Thymus (tissue), 11 donors: ENCODE data around the gene UST. TPM values are rescaled to one million over a fixed set of nuclear protein-coding genes. Genes with fewer than 3 reads are reported as not detected.

Experiments
- DNase-seq, 9 donors: peaks; one replicate each; pipeline ENCODE4 v3.0.0-alpha.2; 2013; ENCODE audit warnings: low spot score in 9 of 9, low read depth in 6 of 9, missing footprints in 1 of 9
- H3K27ac ChIP-seq, 2 donors: one replicate each; pipeline ENCODE4 v1.5.1; 2013; ENCODE audit warnings: control low read depth in 1 of 2, low read depth in 1 of 2, low read length in 1 of 2, mild to moderate bottlenecking in 1 of 2, moderate library complexity in 1 of 2
- H3K27me3 ChIP-seq, 2 donors: one replicate each; pipeline ENCODE4 v1.5.1; 2013; ENCODE audit warnings: low read length in 1 of 2; ENCODE audit not compliant: control insufficient read depth in 2 of 2, insufficient read depth in 1 of 2
- H3K36me3 ChIP-seq, 2 donors: one replicate each; pipeline ENCODE4 v1.5.1; 2013; ENCODE audit warnings: low read length in 1 of 2, mild to moderate bottlenecking in 1 of 2, moderate library complexity in 1 of 2; ENCODE audit not compliant: control insufficient read depth in 2 of 2, insufficient read depth in 2 of 2
- H3K4me1 ChIP-seq, 2 donors: one replicate each; pipeline ENCODE4 v1.5.1; 2013; ENCODE audit warnings: low read length in 2 of 2; ENCODE audit not compliant: control insufficient read depth in 2 of 2, insufficient read depth in 2 of 2
- H3K4me3 ChIP-seq, 2 donors: one replicate each; pipeline ENCODE4 v1.5.1; 2013; ENCODE audit warnings: low read length in 2 of 2, control low read depth in 1 of 2, mild to moderate bottlenecking in 1 of 2
- H3K9me3 ChIP-seq, 2 donors: one replicate each; pipeline ENCODE4 v1.5.1; 2013; ENCODE audit warnings: low read length in 1 of 2, mild to moderate bottlenecking in 1 of 2; ENCODE audit not compliant: control insufficient read depth in 2 of 2, insufficient read depth in 1 of 2
- WGBS: extraction: QIAGEN DNeasy Blood & Tissue Kit; methylation state at CpG from one replicate; pipeline ENCODE4 v1.1.7; 2013; 5-methylcytosine and 5-hydroxymethylcytosine counted together
- polyA plus RNA-seq: library from polyadenylated mRNA; stranded (reverse); fragments of 200-250 nt; gene quantifications from one replicate; pipeline ENCODE4 v1.2.3, GENCODE V29; 2013
- total RNA-seq: library from RNA; stranded (reverse); fragments of 120-200 nt; gene quantifications from one replicate; pipeline ENCODE4 v1.2.4, GENCODE V29; 2013
- donor health status: healthy.

UST gene
- total and polyA plus RNA-seq, 2 donors, result 6.3 to 8.0 TPM

- H3K27ac ChIP-seq, result no peak overlapping the region
- H3K27me3 ChIP-seq, result no peaks in the 10 kb centered on the region
- H3K9me3 ChIP-seq, result no peaks in the 10 kb centered on the region
- H3K36me3 ChIP-seq, result no peaks in the 10 kb centered on the region
- DNase-seq, result no peak
- H3K4me3 ChIP-seq, result no peak overlapping the region
- peaks cover 0 to 21% of the 10 kb centered on the region in 2 donors for H3K4me1 ChIP-seq
These were observed 337.2 kb downstream of the UST start for GRCh38 chr6:149084026-149084425.

DNA sequence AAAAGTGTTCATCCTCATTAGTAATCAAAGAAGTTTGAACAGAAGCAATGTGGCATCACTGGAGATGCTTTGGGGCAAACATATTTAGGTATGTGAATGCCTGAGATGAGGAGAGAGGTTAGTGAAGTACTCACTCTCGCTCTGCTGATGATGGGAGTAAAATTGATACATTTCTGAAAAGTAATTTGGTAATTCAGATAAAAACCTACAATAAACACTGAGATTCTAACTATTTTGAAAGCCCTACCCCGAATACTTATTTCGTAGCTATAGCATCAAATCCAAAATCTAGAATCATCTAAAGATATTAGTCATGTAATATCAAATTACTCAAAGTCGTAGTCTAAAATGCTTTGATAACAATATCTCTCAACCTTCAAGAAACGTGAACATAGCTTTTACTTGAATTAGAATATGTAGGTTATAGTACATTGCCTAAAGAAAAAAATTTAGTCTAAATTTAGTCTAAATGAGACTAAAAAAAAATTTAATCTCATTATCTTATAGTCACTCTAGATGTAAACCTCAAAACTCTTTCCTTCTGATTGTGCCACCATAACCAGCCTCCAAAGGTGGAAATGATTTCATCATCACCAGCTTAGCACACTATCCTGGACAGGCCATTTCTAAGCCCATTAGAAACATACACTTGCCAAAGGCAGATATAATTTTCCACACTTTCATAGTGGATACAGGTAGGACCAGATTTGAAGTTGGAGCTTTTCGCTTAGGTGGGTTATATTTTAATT, 338.2 kb downstream of the UST start:
- peaks cover 0 to 14% of the 10 kb centered on the region in 2 donors for H3K4me1 ChIP-seq
- H3K9me3 ChIP-seq, result no peaks in the 10 kb centered on the region
- H3K36me3 ChIP-seq, result no peaks in the 10 kb centered on the region
- H3K4me3 ChIP-seq, result no peak overlapping the region
- 94% methylated on average over 6 of the region's 6 CpGs for WGBS
- no peaks in the 10 kb centered on the region for H3K27me3 ChIP-seq
- DNase-seq, result no peak
- H3K27ac ChIP-seq, result no peak overlapping the region

DNA sequence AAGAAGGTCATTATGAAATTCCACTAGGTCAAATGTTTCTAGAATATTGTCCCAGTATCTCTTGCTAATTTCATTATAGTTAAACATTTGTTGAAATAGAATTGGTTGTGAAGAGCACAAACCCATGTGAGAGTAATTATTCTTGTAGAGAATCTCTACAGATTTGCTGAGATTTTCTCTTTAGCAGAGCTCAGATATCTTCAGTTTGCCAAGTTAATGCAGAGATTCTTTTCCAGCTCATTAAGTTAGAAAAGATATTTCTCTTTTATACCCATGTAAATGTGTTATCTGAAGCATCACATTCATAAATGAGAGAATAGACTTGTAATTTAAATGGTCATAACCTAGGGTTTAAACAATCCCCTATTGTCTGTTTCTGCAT, 338.7 kb downstream of the UST start:
- Histone ChIP-seq H3K36me3 (no peaks in the 10 kb centered on the region), H3K4me3 (no peak overlapping the region), H3K27ac (no peak overlapping the region), H3K4me1 (peaks cover 0 to 8% of the 10 kb centered on the region in 2 donors), H3K27me3 (no peaks in the 10 kb centered on the region), H3K9me3 (no peaks in the 10 kb centered on the region)
- no peak for DNase-seq

- Histone ChIP-seq H3K4me1 (peaks cover 0 to 4% of the 10 kb centered on the region in 2 donors), H3K36me3 (no peaks in the 10 kb centered on the region), H3K4me3 (no peak overlapping the region), H3K27me3 (no peaks in the 10 kb centered on the region), H3K9me3 (no peaks in the 10 kb centered on the region), H3K27ac (no peak overlapping the region)
- no peak for DNase-seq
- WGBS, result 95% methylated on average over 3 of the region's 3 CpGs
These were observed 339.5 kb downstream of the UST start for GRCh38 chr6:149086363-149086762.

DNA sequence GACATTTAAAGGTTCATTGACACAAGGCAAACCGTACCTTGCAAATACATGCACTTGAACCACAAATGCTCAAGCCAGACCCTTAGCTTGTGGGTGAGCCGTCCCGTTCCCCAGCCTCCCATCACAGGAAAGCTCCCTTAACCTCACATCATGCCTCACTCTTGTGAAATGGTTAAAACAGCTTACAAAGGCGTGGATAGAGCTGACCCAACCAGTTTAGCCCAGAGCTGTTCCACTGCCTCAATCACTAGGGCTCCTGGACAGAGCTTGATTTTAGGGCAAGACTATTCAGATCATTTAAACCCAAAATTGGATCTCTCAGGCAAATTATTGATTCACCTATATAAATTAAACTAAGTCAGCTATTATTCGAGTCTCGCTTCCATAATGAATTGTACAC, 341.1 kb downstream of the UST start:
- no peak overlapping the region for H3K4me3 ChIP-seq
- H3K4me1 ChIP-seq, result peaks cover 0 to 4% of the 10 kb centered on the region in 2 donors
- H3K27ac ChIP-seq, result no peak overlapping the region
- H3K9me3 ChIP-seq, result no peaks in the 10 kb centered on the region
- WGBS, result 96% methylated on average over 6 of the region's 6 CpGs
- no peak for DNase-seq
- no peaks in the 10 kb centered on the region for H3K36me3 ChIP-seq
- no peaks in the 10 kb centered on the region for H3K27me3 ChIP-seq

- no peak overlapping the region for H3K27ac ChIP-seq
- H3K4me1 ChIP-seq, result peaks cover 0 to 4% of the 10 kb centered on the region in 2 donors
- no peaks in the 10 kb centered on the region for H3K27me3 ChIP-seq
- DNase-seq, result no peak
- no peaks in the 10 kb centered on the region for H3K9me3 ChIP-seq
- H3K4me3 ChIP-seq, result no peak overlapping the region
- WGBS, result 98% methylated on average over 9 of the region's 9 CpGs
- H3K36me3 ChIP-seq, result no peaks in the 10 kb centered on the region
These were observed 341.5 kb downstream of the UST start for GRCh38 chr6:149088361-149088760.

DNA sequence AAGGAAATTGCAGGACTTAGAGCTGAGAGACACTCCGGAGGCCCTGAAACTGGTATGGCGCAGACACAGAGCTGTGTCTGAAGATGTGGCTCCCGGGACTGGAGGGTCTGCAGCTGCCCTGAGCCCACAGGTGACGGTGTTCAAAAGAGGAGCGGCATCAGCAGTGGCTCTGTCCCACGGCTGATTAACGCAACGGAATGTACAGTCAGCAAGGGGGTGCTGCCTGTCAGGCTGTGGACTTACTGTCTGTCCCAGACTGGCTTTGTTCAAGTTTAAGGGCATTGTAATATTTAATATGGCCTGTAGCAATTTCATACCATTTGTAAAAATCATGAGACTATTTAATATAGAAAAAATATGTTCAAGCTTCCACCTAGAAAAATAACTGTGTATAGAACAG, 342.7 kb downstream of the UST start:
- DNase-seq, result no peak
- no peaks in the 10 kb centered on the region for H3K9me3 ChIP-seq
- H3K36me3 ChIP-seq, result no peaks in the 10 kb centered on the region
- peaks cover 0 to 6% of the 10 kb centered on the region in 2 donors for H3K4me1 ChIP-seq
- no peaks in the 10 kb centered on the region for H3K27me3 ChIP-seq
- H3K4me3 ChIP-seq, result no peak overlapping the region
- no peak overlapping the region for H3K27ac ChIP-seq
- WGBS, result 97% methylated on average over 8 of the region's 8 CpGs

- WGBS, result 92% methylated on average over 4 of the region's 4 CpGs
- Histone ChIP-seq H3K4me3 (no peak overlapping the region), H3K9me3 (no peaks in the 10 kb centered on the region), H3K27ac (no peak overlapping the region), H3K36me3 (no peaks in the 10 kb centered on the region), H3K4me1 (peaks cover 0 to 9% of the 10 kb centered on the region in 2 donors), H3K27me3 (no peaks in the 10 kb centered on the region)
- DNase-seq, result no peak
These were observed 344.1 kb downstream of the UST start for GRCh38 chr6:149090937-149091336.

- Histone ChIP-seq H3K27me3 (no peaks in the 10 kb centered on the region), H3K4me3 (no peak overlapping the region), H3K9me3 (peaks cover 0 to 10% of the 10 kb centered on the region in 2 donors), H3K4me1 (peaks cover 0 to 15% of the 10 kb centered on the region in 2 donors), H3K36me3 (no peaks in the 10 kb centered on the region), H3K27ac (no peak overlapping the region)
- no peak for DNase-seq
- 94% methylated on average over 3 of the region's 3 CpGs for WGBS
These were observed 346.8 kb downstream of the UST start for GRCh38 chr6:149093643-149094042.
